GM08714 (cell line): ENCODE results near the gene GALNT9.

ENCODE experiments used
- H3K4me3 ChIP-seq: fragments of 200-500 bp; sonication (Bioruptor generic); 2 replicates; pipeline ENCODE4 v1.5.1; 2014; ENCODE audit warnings: mild to moderate bottlenecking, low read length, inconsistent platforms
- ZNF274 ChIP-seq: IDR thresholded peaks from 2 replicates; pipeline ENCODE4 v1.6.1; 2012; ENCODE audit warnings: mild to moderate bottlenecking, low read depth, low read length

Gene GALNT9

GRCh38 chr12:132218915-132219314, 110.5 kb downstream of the GALNT9 start:
- TF ChIP-seq ZNF274, result no peak
- H3K4me3 ChIP-seq, result no peak overlapping the region

GRCh38 chr12:132218527-132218875, 110.9 kb downstream of the GALNT9 start:
- TF ChIP-seq ZNF274, result no peak
- no peak overlapping the region for H3K4me3 ChIP-seq

- no peak for TF ChIP-seq ZNF274
- no peak overlapping the region for H3K4me3 ChIP-seq
Observed at GRCh38 chr12:132217800-132218526, 111.4 kb downstream of the GALNT9 start.

GRCh38 chr12:132217371-132217770, 112.0 kb downstream of the GALNT9 start:
- H3K4me3 ChIP-seq, result no peak overlapping the region
- no peak for TF ChIP-seq ZNF274

- no peak overlapping the region for H3K4me3 ChIP-seq
- TF ChIP-seq ZNF274, result no peak
Observed at GRCh38 chr12:132216354-132216987, 112.9 kb downstream of the GALNT9 start.

GRCh38 chr12:132215299-132215989, 113.9 kb downstream of the GALNT9 start:
- H3K4me3 ChIP-seq, result no peak overlapping the region
- no peak for TF ChIP-seq ZNF274

GRCh38 chr12:132214891-132215290, 114.5 kb downstream of the GALNT9 start:
- H3K4me3 ChIP-seq, result no peak overlapping the region

GRCh38 chr12:132214161-132214476, 115.3 kb downstream of the GALNT9 start:
- no peak overlapping the region for H3K4me3 ChIP-seq
- no peak for TF ChIP-seq ZNF274

More at GRCh38 chr12:132214891-132215290, 114.5 kb downstream of the GALNT9 start:
- no peak for TF ChIP-seq ZNF274

GRCh38 chr12:132213359-132214160, 115.8 kb downstream of the GALNT9 start:
- no peak for TF ChIP-seq ZNF274
- no peak overlapping the region for H3K4me3 ChIP-seq

GRCh38 chr12:132211816-132212215, 117.6 kb downstream of the GALNT9 start:
- H3K4me3 ChIP-seq, result no peak overlapping the region
- TF ChIP-seq ZNF274, result no peak

GRCh38 chr12:132211326-132211725, 118.1 kb downstream of the GALNT9 start:
- no peak for TF ChIP-seq ZNF274
- no peak overlapping the region for H3K4me3 ChIP-seq

- TF ChIP-seq ZNF274, result no peak
- H3K4me3 ChIP-seq, result no peak overlapping the region
Observed at GRCh38 chr12:132210223-132211055, 119.0 kb downstream of the GALNT9 start.

GRCh38 chr12:132209619-132210222, 119.7 kb downstream of the GALNT9 start:
- TF ChIP-seq ZNF274, result no peak
- no peak overlapping the region for H3K4me3 ChIP-seq
